COLO668 (cell line): Measurements from ENCODE around the gene ADI1.

Experiments used
- DNase-seq: peaks from one replicate; lab custom pipeline; 2025; ENCODE audit not compliant: unreplicated experiment; lab: John Stamatoyannopoulos, UW

Gene ADI1

GRCh38 chr2:3481736-3482362 is 37.5 kb downstream of the ADI1 start:
- DNase-seq, result no peak

GRCh38 chr2:3481011-3481400 is 38.3 kb downstream of the ADI1 start:
- DNase-seq, result no peak

- DNase-seq, result peak; percentile 86
Measured at GRCh38 chr2:3480352-3481010, 38.9 kb downstream of the ADI1 start.

- DNase-seq, result peak; percentile 11
Measured at GRCh38 chr2:3479430-3480320, 39.7 kb downstream of the ADI1 start.

GRCh38 chr2:3478846-3479385 is 40.4 kb downstream of the ADI1 start:
- DNase-seq, result no peak

- no peak for DNase-seq
Measured at GRCh38 chr2:3476985-3477327, 42.4 kb downstream of the ADI1 start.

GRCh38 chr2:3476321-3476984 is 42.9 kb downstream of the ADI1 start:
- no peak for DNase-seq

GRCh38 chr2:3475771-3476170 is 43.6 kb downstream of the ADI1 start:
- DNase-seq, result no peak

- DNase-seq, result no peak
Measured at GRCh38 chr2:3472966-3473365, 46.4 kb downstream of the ADI1 start.

- DNase-seq, result no peak
Measured at GRCh38 chr2:3472296-3472695, 47.0 kb downstream of the ADI1 start.

- DNase-seq, result no peak
Measured at GRCh38 chr2:3470856-3471737, 48.2 kb downstream of the ADI1 start.

- no peak for DNase-seq
Measured at GRCh38 chr2:3470166-3470651, 49.1 kb downstream of the ADI1 start.

GRCh38 chr2:3469486-3469885 is 49.8 kb downstream of the ADI1 start:
- DNase-seq, result no peak

- DNase-seq, result no peak
Measured at GRCh38 chr2:3468296-3468988, 50.9 kb downstream of the ADI1 start.

- DNase-seq, result no peak
Measured at GRCh38 chr2:3467654-3468053, 51.7 kb downstream of the ADI1 start.

GRCh38 chr2:3466966-3467365 is 52.4 kb downstream of the ADI1 start:
- DNase-seq, result no peak

- DNase-seq, result no peak
Measured at GRCh38 chr2:3466482-3466863, 52.9 kb downstream of the ADI1 start.

GRCh38 chr2:3465844-3466481 is 53.4 kb downstream of the ADI1 start:
- no peak for DNase-seq

GRCh38 chr2:3465328-3465727 is 54.0 kb downstream of the ADI1 start:
- no peak for DNase-seq
